C4-2B (cell line): ENCODE results near the gene MAP1A.

Experiments
- CTCF ChIP-seq: fragments of 450-650 bp; conservative IDR thresholded peaks from 2 replicates; pipeline ENCODE4 v1.5.1; 2017; ENCODE audit warnings: mild to moderate bottlenecking
- ZFX ChIP-seq: fragments of 450-650 bp; IDR thresholded peaks from 2 replicates; pipeline ENCODE4 v1.6.1; 2017

- no peak for TF ChIP-seq CTCF
- TF ChIP-seq ZFX: no peak
Observed at GRCh38 chr15:43519196-43519595, 1.8 kb downstream of the MAP1A start.
